Measurements from ENCODE around the gene SCT.

GRCh38 chr11:592501-592900, 34.5 kb downstream of the SCT start:
- TF ChIP-seq, protein P1, sequence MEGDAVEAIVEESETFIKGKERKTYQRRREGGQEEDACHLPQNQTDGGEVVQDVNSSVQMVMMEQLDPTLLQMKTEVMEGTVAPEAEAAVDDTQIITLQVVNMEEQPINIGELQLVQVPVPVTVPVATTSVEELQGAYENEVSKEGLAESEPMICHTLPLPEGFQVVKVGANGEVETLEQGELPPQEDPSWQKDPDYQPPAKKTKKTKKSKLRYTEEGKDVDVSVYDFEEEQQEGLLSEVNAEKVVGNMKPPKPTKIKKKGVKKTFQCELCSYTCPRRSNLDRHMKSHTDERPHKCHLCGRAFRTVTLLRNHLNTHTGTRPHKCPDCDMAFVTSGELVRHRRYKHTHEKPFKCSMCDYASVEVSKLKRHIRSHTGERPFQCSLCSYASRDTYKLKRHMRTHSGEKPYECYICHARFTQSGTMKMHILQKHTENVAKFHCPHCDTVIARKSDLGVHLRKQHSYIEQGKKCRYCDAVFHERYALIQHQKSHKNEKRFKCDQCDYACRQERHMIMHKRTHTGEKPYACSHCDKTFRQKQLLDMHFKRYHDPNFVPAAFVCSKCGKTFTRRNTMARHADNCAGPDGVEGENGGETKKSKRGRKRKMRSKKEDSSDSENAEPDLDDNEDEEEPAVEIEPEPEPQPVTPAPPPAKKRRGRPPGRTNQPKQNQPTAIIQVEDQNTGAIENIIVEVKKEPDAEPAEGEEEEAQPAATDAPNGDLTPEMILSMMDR (conservative IDR thresholded peaks at IDR 0.05; ENCODE audit: low read depth, low read length) = no peak
- no peak for TF ChIP-seq EZH2 (IDR thresholded peaks at IDR 0.05; ENCODE audit: borderline replicate concordance, low read depth, low read length, poor library complexity, severe bottlenecking)
